ENCODE data around the gene MMEL1.

The MMEL1 gene

GRCh38 chr1:2602866-2603520, 29.8 kb downstream of the MMEL1 start:
- Histone ChIP-seq H3K27ac (no peak overlapping the region), H3K4me3 (no peak overlapping the region)
- TF ChIP-seq CTCF (IDR thresholded peaks at IDR 0.05) = no peak
- no peak for DNase-seq (ENCODE audit: low spot score)

- no peak overlapping the region for H3K27ac ChIP-seq
- H3K4me3 ChIP-seq = no peak overlapping the region
- no peak for TF ChIP-seq CTCF (IDR thresholded peaks at IDR 0.05)
- no peak for DNase-seq (ENCODE audit: low spot score)
Measured at GRCh38 chr1:2602311-2602835, 30.4 kb downstream of the MMEL1 start.

GRCh38 chr1:2601721-2602303, 31.0 kb downstream of the MMEL1 start:
- no peak overlapping the region for H3K4me3 ChIP-seq
- DNase-seq (ENCODE audit: low spot score) = no peak
- no peak for TF ChIP-seq CTCF (IDR thresholded peaks at IDR 0.05)
- no peak overlapping the region for H3K27ac ChIP-seq

GRCh38 chr1:2598329-2598931, 34.4 kb downstream of the MMEL1 start:
- no peak for DNase-seq (ENCODE audit: low spot score)
- no peak overlapping the region for H3K4me3 ChIP-seq
- no peak for TF ChIP-seq CTCF (IDR thresholded peaks at IDR 0.05)
- H3K27ac ChIP-seq = no peak overlapping the region

GRCh38 chr1:2597441-2598328, 35.1 kb downstream of the MMEL1 start:
- DNase-seq (ENCODE audit: low spot score) = peak; percentile 68
- Histone ChIP-seq H3K4me3 (no peak overlapping the region), H3K27ac (no peak overlapping the region)
- TF ChIP-seq CTCF (IDR thresholded peaks at IDR 0.05) = no peak

- no peak overlapping the region for H3K27ac ChIP-seq
- no peak overlapping the region for H3K4me3 ChIP-seq
- peak; percentile 66 for DNase-seq (ENCODE audit: low spot score)
- TF ChIP-seq CTCF (IDR thresholded peaks at IDR 0.05) = no peak
Measured at GRCh38 chr1:2596530-2597333, 36.1 kb downstream of the MMEL1 start.

Data from coronary artery (tissue), 2 donors.